ENCODE results near the gene SRL. TPM values are rescaled to one million over a fixed set of nuclear protein-coding genes. Genes with fewer than 3 reads are reported as not detected.

Gene SRL
- total RNA-seq, 2 donors from 2014 or later: not detected

GRCh38 chr16:4179020-4179419 lies 62.9 kb downstream of the SRL start:
- no peaks in the 10 kb centered on the region for H3K27me3 ChIP-seq
- 60 to 80% methylated on average over 5 of the region's 5 CpGs for WGBS, 2 donors
- no peak for TF ChIP-seq CTCF (IDR thresholded peaks at IDR 0.05)
- no peak for TF ChIP-seq POLR2A (IDR thresholded peaks at IDR 0.05)
- H3K4me1 ChIP-seq: peaks cover 5% of the 10 kb centered on the region
- intact Hi-C loops (cut with DNase I): no loop called here
- no peak overlapping the region for H3K27ac ChIP-seq
- H3K9me3 ChIP-seq: no peaks in the 10 kb centered on the region
- DNase-seq: peak in 3 of 4 donors; percentile 12 to 28 (median 16)
- ATAC-seq: no peak
- no peak overlapping the region for H3K4me3 ChIP-seq
- no peaks in the 10 kb centered on the region for H3K36me3 ChIP-seq (replicated peaks in 1 of 2; ENCODE audit: insufficient read depth in 1 of 2, low read depth in 2 of 2)

- intact Hi-C loops (cut with DNase I): no loop called here
- Histone ChIP-seq H3K27ac (no peak overlapping the region), H3K36me3 (replicated peaks in 1 of 2; ENCODE audit: insufficient read depth in 1 of 2, low read depth in 2 of 2) (no peaks in the 10 kb centered on the region), H3K4me3 (no peak overlapping the region), H3K27me3 (no peaks in the 10 kb centered on the region), H3K4me1 (peaks cover 5% of the 10 kb centered on the region), H3K9me3 (no peaks in the 10 kb centered on the region)
- DNase-seq (no peak), ATAC-seq (no peak)
- WGBS, 2 donors: 93 to 95% methylated on average over 9 of the region's 9 CpGs
- TF ChIP-seq CTCF (IDR thresholded peaks at IDR 0.05) (no peak), POLR2A (IDR thresholded peaks at IDR 0.05) (no peak)
These were observed 63.3 kb downstream of the SRL start for GRCh38 chr16:4178468-4179010.

GRCh38 chr16:4176906-4177417 lies 64.9 kb downstream of the SRL start:
- Histone ChIP-seq H3K27me3 (no peaks in the 10 kb centered on the region), H3K27ac (no peak overlapping the region), H3K9me3 (no peaks in the 10 kb centered on the region), H3K4me1 (no peaks in the 10 kb centered on the region), H3K4me3 (no peak overlapping the region), H3K36me3 (replicated peaks in 1 of 2; ENCODE audit: insufficient read depth in 1 of 2, low read depth in 2 of 2) (no peaks in the 10 kb centered on the region)
- TF ChIP-seq POLR2A (IDR thresholded peaks at IDR 0.05) (no peak), CTCF (IDR thresholded peaks at IDR 0.05) (no peak)
- intact Hi-C loops (cut with DNase I): no loop called here
- ATAC-seq (no peak), DNase-seq (no peak)
- WGBS, 2 donors: 68 to 77% methylated on average over 4 to 5 of the region's 5 CpGs

GRCh38 chr16:4175849-4176248 lies 66.0 kb downstream of the SRL start:
- Histone ChIP-seq H3K27ac (no peak overlapping the region), H3K4me3 (no peak overlapping the region), H3K27me3 (no peaks in the 10 kb centered on the region), H3K36me3 (replicated peaks in 1 of 2; ENCODE audit: insufficient read depth in 1 of 2, low read depth in 2 of 2) (no peaks in the 10 kb centered on the region), H3K9me3 (no peaks in the 10 kb centered on the region), H3K4me1 (no peaks in the 10 kb centered on the region)
- TF ChIP-seq POLR2A (IDR thresholded peaks at IDR 0.05) (no peak), CTCF (IDR thresholded peaks at IDR 0.05) (no peak)
- DNase-seq (no peak), ATAC-seq (no peak)
- WGBS, 2 donors: 76 to 89% methylated on average over 2 of the region's 2 CpGs
- intact Hi-C loops (cut with DNase I): no loop called here

GRCh38 chr16:4172070-4172469 lies 69.8 kb downstream of the SRL start:
- DNase-seq: no peak
- no peaks in the 10 kb centered on the region for H3K9me3 ChIP-seq
- no peaks in the 10 kb centered on the region for H3K36me3 ChIP-seq (replicated peaks in 1 of 2; ENCODE audit: insufficient read depth in 1 of 2, low read depth in 2 of 2)
- intact Hi-C loops (cut with DNase I): no loop called here
- no peak for ATAC-seq
- H3K4me1 ChIP-seq: no peaks in the 10 kb centered on the region
- TF ChIP-seq CTCF (IDR thresholded peaks at IDR 0.05): no peak
- no peak for TF ChIP-seq POLR2A (IDR thresholded peaks at IDR 0.05)
- WGBS, 2 donors: 68 to 83% methylated on average over 3 of the region's 3 CpGs
- no peaks in the 10 kb centered on the region for H3K27me3 ChIP-seq
- H3K27ac ChIP-seq: no peak overlapping the region
- no peak overlapping the region for H3K4me3 ChIP-seq

All from body of pancreas (tissue), 4 donors.